ENCODE results near the gene EPAS1. TPM values are rescaled to one million over a fixed set of nuclear protein-coding genes. Genes with fewer than 3 reads are reported as not detected.

EPAS1 gene
- total RNA-seq, 2 donors from 2014 or later = 58.4 to 162 TPM

DNA sequence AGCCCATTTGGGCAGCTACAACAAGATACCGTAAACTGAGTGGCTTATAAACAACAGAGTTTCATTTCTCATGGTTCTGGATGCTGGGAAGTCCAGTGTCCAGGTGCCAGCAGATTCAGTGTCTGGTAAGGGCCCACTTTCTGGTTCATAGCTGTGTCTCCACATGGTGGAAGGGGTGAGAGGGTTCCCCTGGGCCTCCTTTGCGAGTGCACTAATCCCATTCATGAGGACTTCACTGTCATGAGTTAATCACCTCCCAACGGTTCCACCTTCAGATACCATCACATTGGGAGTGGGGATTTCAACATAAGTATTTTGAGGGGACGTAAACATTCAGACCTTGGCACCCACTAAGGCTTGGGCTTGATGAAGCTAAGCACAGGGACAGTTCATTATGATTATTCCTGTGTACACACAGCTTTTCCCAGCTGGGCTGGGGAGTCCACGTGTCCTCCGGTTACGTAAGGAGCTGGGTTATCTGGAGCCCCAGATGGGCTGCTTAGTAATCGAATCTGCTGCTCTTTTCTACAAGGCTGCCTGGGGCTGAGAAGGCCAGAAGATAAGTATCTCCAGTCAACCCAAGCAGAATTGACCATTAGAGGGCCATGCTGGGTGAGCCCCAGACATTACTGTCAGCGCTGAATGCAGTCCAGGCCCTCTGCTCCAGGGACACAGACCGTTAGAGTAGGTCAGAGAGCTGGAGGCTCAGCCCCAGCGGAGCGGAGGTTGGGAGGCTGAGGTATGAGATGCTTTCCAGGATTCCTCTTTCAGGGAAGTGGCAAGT, 42.7 kb downstream of the EPAS1 start:
- Histone ChIP-seq H3K27ac (peak overlapping the region in 3 of 4 donors; percentile 18 to 87 (median 80)), H3K36me3 (replicated peaks in 1 of 2; ENCODE audit: insufficient read depth in 1 of 2, low read depth in 2 of 2) (no peaks in the 10 kb centered on the region), H3K4me1 (peaks cover 59% of the 10 kb centered on the region), H3K27me3 (no peaks in the 10 kb centered on the region), H3K4me3 (no peak overlapping the region), H3K9me3 (no peaks in the 10 kb centered on the region)
- intact Hi-C loops (cut with DNase I) = no loop called here
- ATAC-seq = peak; percentile 42
- 54% methylated on average over 11 to 12 of the region's 12 CpGs for WGBS, 2 donors
- DNase-seq = peak; percentile 39 to 60 (median 50)
- TF ChIP-seq, protein P1, sequence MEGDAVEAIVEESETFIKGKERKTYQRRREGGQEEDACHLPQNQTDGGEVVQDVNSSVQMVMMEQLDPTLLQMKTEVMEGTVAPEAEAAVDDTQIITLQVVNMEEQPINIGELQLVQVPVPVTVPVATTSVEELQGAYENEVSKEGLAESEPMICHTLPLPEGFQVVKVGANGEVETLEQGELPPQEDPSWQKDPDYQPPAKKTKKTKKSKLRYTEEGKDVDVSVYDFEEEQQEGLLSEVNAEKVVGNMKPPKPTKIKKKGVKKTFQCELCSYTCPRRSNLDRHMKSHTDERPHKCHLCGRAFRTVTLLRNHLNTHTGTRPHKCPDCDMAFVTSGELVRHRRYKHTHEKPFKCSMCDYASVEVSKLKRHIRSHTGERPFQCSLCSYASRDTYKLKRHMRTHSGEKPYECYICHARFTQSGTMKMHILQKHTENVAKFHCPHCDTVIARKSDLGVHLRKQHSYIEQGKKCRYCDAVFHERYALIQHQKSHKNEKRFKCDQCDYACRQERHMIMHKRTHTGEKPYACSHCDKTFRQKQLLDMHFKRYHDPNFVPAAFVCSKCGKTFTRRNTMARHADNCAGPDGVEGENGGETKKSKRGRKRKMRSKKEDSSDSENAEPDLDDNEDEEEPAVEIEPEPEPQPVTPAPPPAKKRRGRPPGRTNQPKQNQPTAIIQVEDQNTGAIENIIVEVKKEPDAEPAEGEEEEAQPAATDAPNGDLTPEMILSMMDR (IDR thresholded peaks at IDR 0.05) = no peak

DNA sequence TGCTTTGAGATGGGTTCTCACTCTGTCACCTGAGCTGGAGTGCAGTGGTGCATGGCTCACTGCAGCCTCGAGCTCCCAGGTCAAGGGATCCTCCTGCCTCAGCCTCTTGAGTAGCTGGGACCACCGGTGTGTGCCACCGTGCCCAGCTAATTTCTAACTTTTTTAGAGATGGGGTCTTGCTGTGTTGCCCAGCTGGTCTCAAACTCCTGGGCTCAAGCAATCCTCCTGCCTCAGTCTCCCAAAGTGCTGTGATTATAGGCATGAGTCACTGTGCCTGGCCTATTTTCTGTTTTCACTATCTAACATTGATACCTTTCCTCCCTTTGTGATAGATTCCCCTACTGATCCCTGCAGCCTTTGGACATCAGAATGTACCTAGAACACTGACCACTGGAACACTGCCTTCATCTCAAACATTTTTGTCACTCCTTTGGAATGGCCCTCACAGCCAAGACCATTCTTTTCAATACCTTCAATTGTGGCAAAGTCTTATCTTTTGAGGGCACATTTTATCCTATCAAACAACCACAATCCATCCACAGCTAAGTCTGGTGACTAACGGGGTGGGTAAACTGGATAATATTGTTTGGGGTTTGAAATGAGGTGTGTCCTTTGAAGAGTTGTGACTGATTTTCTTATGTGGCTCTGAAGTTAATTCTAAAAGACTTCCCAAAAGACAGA, 43.7 kb downstream of the EPAS1 start:
- Histone ChIP-seq H3K4me1 (peaks cover 49% of the 10 kb centered on the region), H3K9me3 (no peaks in the 10 kb centered on the region), H3K36me3 (replicated peaks in 1 of 2; ENCODE audit: insufficient read depth in 1 of 2, low read depth in 2 of 2) (no peaks in the 10 kb centered on the region), H3K27me3 (no peaks in the 10 kb centered on the region), H3K27ac (peak overlapping the region in 1 of 4 donors; percentile 87), H3K4me3 (no peak overlapping the region)
- intact Hi-C loops (cut with DNase I) = no loop called here
- 83 to 86% methylated on average over 4 of the region's 4 CpGs for WGBS, 2 donors
- DNase-seq = no peak
- no peak for TF ChIP-seq POLR2A (IDR thresholded peaks at IDR 0.05)
- TF ChIP-seq, protein P1 (IDR thresholded peaks at IDR 0.05) = no peak
- no peak for ATAC-seq

DNA sequence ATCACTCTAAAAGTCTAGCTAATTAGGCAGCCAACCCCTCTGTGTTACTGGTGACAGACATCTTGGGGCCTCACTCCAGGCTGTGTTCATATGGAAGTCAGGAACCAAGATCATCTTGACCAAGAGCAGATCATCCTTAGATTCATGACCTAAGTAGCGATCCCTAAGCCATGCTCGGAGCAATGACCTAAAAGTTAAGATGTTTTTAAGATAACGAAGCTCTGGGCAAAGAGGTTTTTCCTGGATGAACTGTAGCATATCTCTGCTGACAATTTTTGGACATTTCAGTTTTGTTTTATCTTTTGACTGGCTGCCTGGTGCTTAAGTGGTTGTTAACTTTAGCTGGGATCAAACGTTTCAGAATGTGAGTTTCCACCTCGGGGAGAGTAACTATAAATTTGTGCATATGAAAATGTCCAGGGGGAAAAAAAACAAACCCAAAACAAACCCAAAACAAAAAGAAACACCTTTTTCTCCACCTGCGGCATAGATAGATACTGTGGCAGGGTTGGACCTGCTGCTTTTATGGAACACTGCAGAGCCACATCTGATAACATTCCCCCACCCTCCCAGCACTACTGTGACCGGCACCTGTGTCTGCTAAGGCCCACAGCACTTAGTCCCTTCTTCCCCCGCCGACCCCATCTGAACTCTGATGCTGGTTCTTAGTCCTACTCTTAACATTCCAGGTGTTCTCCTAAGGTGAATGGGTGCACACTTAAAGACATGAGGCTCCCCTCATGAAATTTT, 45.5 kb downstream of the EPAS1 start:
- 66 to 74% methylated on average over 9 of the region's 9 CpGs for WGBS, 2 donors
- Histone ChIP-seq H3K27ac (no peak overlapping the region), H3K27me3 (no peaks in the 10 kb centered on the region), H3K36me3 (replicated peaks in 1 of 2; ENCODE audit: insufficient read depth in 1 of 2, low read depth in 2 of 2) (no peaks in the 10 kb centered on the region), H3K4me3 (no peak overlapping the region), H3K9me3 (no peaks in the 10 kb centered on the region), H3K4me1 (peaks cover 30% of the 10 kb centered on the region)
- no peak for DNase-seq
- TF ChIP-seq, protein P1 (IDR thresholded peaks at IDR 0.05) = no peak
- TF ChIP-seq POLR2A (IDR thresholded peaks at IDR 0.05) = no peak
- no peak for ATAC-seq
- intact Hi-C loops (cut with DNase I) = no loop called here

DNA sequence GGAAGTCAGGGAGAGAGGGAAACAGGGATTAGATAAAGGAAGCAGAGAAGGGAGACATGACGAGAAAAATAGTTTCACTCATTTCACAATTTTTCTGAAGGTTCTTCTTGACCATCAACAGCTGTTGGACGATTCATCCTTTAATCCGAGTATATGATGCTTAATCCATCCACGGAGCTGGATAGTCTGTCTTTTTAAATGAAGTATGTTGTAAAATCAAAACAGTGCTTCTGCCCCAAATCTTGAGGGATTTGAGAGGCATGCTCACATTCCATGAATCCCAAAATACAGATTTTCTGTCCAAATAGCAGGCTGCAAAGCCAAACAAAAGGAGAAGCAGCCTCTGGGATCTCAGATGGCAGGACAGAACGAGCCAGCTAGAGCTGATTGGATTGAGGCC, 47.5 kb downstream of the EPAS1 start:
- no peak for TF ChIP-seq POLR2A (IDR thresholded peaks at IDR 0.05)
- TF ChIP-seq, protein P1 (IDR thresholded peaks at IDR 0.05) = no peak
- DNase-seq = no peak
- Histone ChIP-seq H3K9me3 (no peaks in the 10 kb centered on the region), H3K27me3 (no peaks in the 10 kb centered on the region), H3K4me1 (peaks cover 10% of the 10 kb centered on the region), H3K27ac (no peak overlapping the region), H3K4me3 (no peak overlapping the region), H3K36me3 (replicated peaks in 1 of 2; ENCODE audit: insufficient read depth in 1 of 2, low read depth in 2 of 2) (peaks cover 0 to 3% of the 10 kb centered on the region in 2 donors)
- 69 to 81% methylated on average over 5 of the region's 5 CpGs for WGBS, 2 donors
- intact Hi-C loops (cut with DNase I) = no loop called here
- no peak for ATAC-seq
